ENCODE measurements around the gene RPL36. TPM values are rescaled to one million over a fixed set of nuclear protein-coding genes. Genes with fewer than 3 reads are reported as not detected.

Gene RPL36
- total RNA-seq, 2 donors from 2014 or later: 811 to 1,376 TPM

GRCh38 chr19:5664515-5664914, 25.6 kb upstream of the RPL36 start:
- Mint-ChIP-seq H3K4me3 (no peak overlapping the region), H3K4me1 (no peaks in the 10 kb centered on the region), H3K27ac (no peak overlapping the region), H3K36me3 (ENCODE audit: low read depth) (no peaks in the 10 kb centered on the region), H3K27me3 (no peaks in the 10 kb centered on the region)
- no peaks in the 10 kb centered on the region for H3K9me3 ChIP-seq (ENCODE audit: control insufficient read depth, low read length, poor library complexity, severe bottlenecking)
- ATAC-seq (no peak), DNase-seq (no peak)

- Mint-ChIP-seq H3K36me3 (ENCODE audit: low read depth) (no peaks in the 10 kb centered on the region), H3K27me3 (no peaks in the 10 kb centered on the region), H3K4me1 (no peaks in the 10 kb centered on the region), H3K4me3 (no peak overlapping the region), H3K27ac (peak overlapping the region; percentile 8)
- ATAC-seq (no peak), DNase-seq (no peak)
- no peaks in the 10 kb centered on the region for H3K9me3 ChIP-seq (ENCODE audit: control insufficient read depth, low read length, poor library complexity, severe bottlenecking)
Observed at GRCh38 chr19:5665781-5666513, 24.1 kb upstream of the RPL36 start.

- ATAC-seq: no peak
- H3K27me3 Mint-ChIP-seq: no peaks in the 10 kb centered on the region
- H3K4me3 Mint-ChIP-seq: no peak overlapping the region
- H3K9me3 ChIP-seq (ENCODE audit: control insufficient read depth, low read length, poor library complexity, severe bottlenecking): no peaks in the 10 kb centered on the region
- H3K4me1 Mint-ChIP-seq: peaks cover 2% of the 10 kb centered on the region
- H3K27ac Mint-ChIP-seq: peak overlapping the region; percentile 37
- no peak for DNase-seq
- no peaks in the 10 kb centered on the region for H3K36me3 Mint-ChIP-seq (ENCODE audit: low read depth)
Observed at GRCh38 chr19:5666921-5667610, 23.0 kb upstream of the RPL36 start.

- ATAC-seq (no peak), DNase-seq (no peak)
- H3K9me3 ChIP-seq (ENCODE audit: control insufficient read depth, low read length, poor library complexity, severe bottlenecking): no peaks in the 10 kb centered on the region
- H3K4me1 Mint-ChIP-seq: peaks cover 2% of the 10 kb centered on the region
- H3K4me3 Mint-ChIP-seq: no peak overlapping the region
- H3K36me3 Mint-ChIP-seq (ENCODE audit: low read depth): no peaks in the 10 kb centered on the region
- H3K27me3 Mint-ChIP-seq: no peaks in the 10 kb centered on the region
- H3K27ac Mint-ChIP-seq: peak overlapping the region; percentile 37
Observed at GRCh38 chr19:5667751-5668271, 22.3 kb upstream of the RPL36 start.

- no peak overlapping the region for H3K4me3 Mint-ChIP-seq
- H3K9me3 ChIP-seq (ENCODE audit: control insufficient read depth, low read length, poor library complexity, severe bottlenecking): no peaks in the 10 kb centered on the region
- no peak for ATAC-seq
- H3K27ac Mint-ChIP-seq: no peak overlapping the region
- DNase-seq: no peak
- H3K27me3 Mint-ChIP-seq: no peaks in the 10 kb centered on the region
- peaks cover 2% of the 10 kb centered on the region for H3K4me1 Mint-ChIP-seq
- H3K36me3 Mint-ChIP-seq (ENCODE audit: low read depth): no peaks in the 10 kb centered on the region
Observed at GRCh38 chr19:5669212-5669611, 20.9 kb upstream of the RPL36 start.

- H3K4me3 Mint-ChIP-seq: no peak overlapping the region
- DNase-seq (no peak), ATAC-seq (no peak)
- H3K4me1 Mint-ChIP-seq: peaks cover 5% of the 10 kb centered on the region
- H3K27me3 Mint-ChIP-seq: no peaks in the 10 kb centered on the region
- H3K27ac Mint-ChIP-seq: no peak overlapping the region
- no peaks in the 10 kb centered on the region for H3K36me3 Mint-ChIP-seq (ENCODE audit: low read depth)
- H3K9me3 ChIP-seq (ENCODE audit: control insufficient read depth, low read length, poor library complexity, severe bottlenecking): no peaks in the 10 kb centered on the region
Observed at GRCh38 chr19:5671600-5671999, 18.5 kb upstream of the RPL36 start.

- ATAC-seq (no peak), DNase-seq (no peak)
- Mint-ChIP-seq H3K27ac (no peak overlapping the region), H3K4me1 (peaks cover 5% of the 10 kb centered on the region), H3K4me3 (no peak overlapping the region), H3K27me3 (no peaks in the 10 kb centered on the region), H3K36me3 (ENCODE audit: low read depth) (no peaks in the 10 kb centered on the region)
- H3K9me3 ChIP-seq (ENCODE audit: control insufficient read depth, low read length, poor library complexity, severe bottlenecking): no peaks in the 10 kb centered on the region
Observed at GRCh38 chr19:5672708-5673459, 17.2 kb upstream of the RPL36 start.

GRCh38 chr19:5673752-5674151, 16.3 kb upstream of the RPL36 start:
- no peaks in the 10 kb centered on the region for H3K9me3 ChIP-seq (ENCODE audit: control insufficient read depth, low read length, poor library complexity, severe bottlenecking)
- Mint-ChIP-seq H3K36me3 (ENCODE audit: low read depth) (no peaks in the 10 kb centered on the region), H3K4me3 (no peak overlapping the region), H3K27ac (no peak overlapping the region), H3K4me1 (peaks cover 5% of the 10 kb centered on the region), H3K27me3 (no peaks in the 10 kb centered on the region)
- DNase-seq: no peak
- no peak for ATAC-seq

GRCh38 chr19:5674714-5675113, 15.4 kb upstream of the RPL36 start:
- Mint-ChIP-seq H3K4me1 (peaks cover 13% of the 10 kb centered on the region), H3K27ac (peak overlapping the region; percentile 16), H3K4me3 (no peak overlapping the region), H3K27me3 (no peaks in the 10 kb centered on the region), H3K36me3 (ENCODE audit: low read depth) (no peaks in the 10 kb centered on the region)
- no peaks in the 10 kb centered on the region for H3K9me3 ChIP-seq (ENCODE audit: control insufficient read depth, low read length, poor library complexity, severe bottlenecking)
- DNase-seq: no peak
- no peak for ATAC-seq

GRCh38 chr19:5676105-5676771, 13.9 kb upstream of the RPL36 start:
- no peak for ATAC-seq
- H3K9me3 ChIP-seq (ENCODE audit: control insufficient read depth, low read length, poor library complexity, severe bottlenecking): no peaks in the 10 kb centered on the region
- Mint-ChIP-seq H3K36me3 (ENCODE audit: low read depth) (no peaks in the 10 kb centered on the region), H3K4me3 (no peak overlapping the region), H3K27ac (peak overlapping the region; percentile 37), H3K27me3 (no peaks in the 10 kb centered on the region), H3K4me1 (peaks cover 19% of the 10 kb centered on the region)
- DNase-seq: no peak

- Mint-ChIP-seq H3K4me1 (peaks cover 24% of the 10 kb centered on the region), H3K36me3 (ENCODE audit: low read depth) (no peaks in the 10 kb centered on the region), H3K27me3 (no peaks in the 10 kb centered on the region), H3K4me3 (no peak overlapping the region), H3K27ac (peak overlapping the region; percentile 37)
- no peaks in the 10 kb centered on the region for H3K9me3 ChIP-seq (ENCODE audit: control insufficient read depth, low read length, poor library complexity, severe bottlenecking)
- ATAC-seq (no peak), DNase-seq (no peak)
Observed at GRCh38 chr19:5676772-5677105, 13.4 kb upstream of the RPL36 start.

GRCh38 chr19:5677136-5677535, 13.0 kb upstream of the RPL36 start:
- no peaks in the 10 kb centered on the region for H3K36me3 Mint-ChIP-seq (ENCODE audit: low read depth)
- no peak overlapping the region for H3K4me3 Mint-ChIP-seq
- H3K9me3 ChIP-seq (ENCODE audit: control insufficient read depth, low read length, poor library complexity, severe bottlenecking): no peaks in the 10 kb centered on the region
- H3K27me3 Mint-ChIP-seq: no peaks in the 10 kb centered on the region
- DNase-seq: no peak
- H3K27ac Mint-ChIP-seq: no peak overlapping the region
- peaks cover 27% of the 10 kb centered on the region for H3K4me1 Mint-ChIP-seq
- no peak for ATAC-seq

- no peak overlapping the region for H3K4me3 Mint-ChIP-seq
- H3K36me3 Mint-ChIP-seq (ENCODE audit: low read depth): no peaks in the 10 kb centered on the region
- H3K27me3 Mint-ChIP-seq: no peaks in the 10 kb centered on the region
- no peak overlapping the region for H3K27ac Mint-ChIP-seq
- H3K4me1 Mint-ChIP-seq: peaks cover 28% of the 10 kb centered on the region
- H3K9me3 ChIP-seq (ENCODE audit: control insufficient read depth, low read length, poor library complexity, severe bottlenecking): no peaks in the 10 kb centered on the region
- DNase-seq (no peak), ATAC-seq (no peak)
Observed at GRCh38 chr19:5677580-5677979, 12.5 kb upstream of the RPL36 start.
